IPS-18c (cell line): ENCODE data around the gene BCAN.

Experiments
- H3K4me3 ChIP-seq: 2 replicates; pipeline ENCODE4 v1.7.0; 2013; ENCODE audit warnings: low read depth, mild to moderate bottlenecking, low read length, moderate library complexity; ENCODE audit not compliant: insufficient read depth
- H3K9me3 ChIP-seq: one replicate; pipeline ENCODE4 v1.6.1; 2013; ENCODE audit warnings: mild to moderate bottlenecking, low read length, moderate library complexity; ENCODE audit not compliant: control insufficient read depth, insufficient read depth

BCAN gene

DNA sequence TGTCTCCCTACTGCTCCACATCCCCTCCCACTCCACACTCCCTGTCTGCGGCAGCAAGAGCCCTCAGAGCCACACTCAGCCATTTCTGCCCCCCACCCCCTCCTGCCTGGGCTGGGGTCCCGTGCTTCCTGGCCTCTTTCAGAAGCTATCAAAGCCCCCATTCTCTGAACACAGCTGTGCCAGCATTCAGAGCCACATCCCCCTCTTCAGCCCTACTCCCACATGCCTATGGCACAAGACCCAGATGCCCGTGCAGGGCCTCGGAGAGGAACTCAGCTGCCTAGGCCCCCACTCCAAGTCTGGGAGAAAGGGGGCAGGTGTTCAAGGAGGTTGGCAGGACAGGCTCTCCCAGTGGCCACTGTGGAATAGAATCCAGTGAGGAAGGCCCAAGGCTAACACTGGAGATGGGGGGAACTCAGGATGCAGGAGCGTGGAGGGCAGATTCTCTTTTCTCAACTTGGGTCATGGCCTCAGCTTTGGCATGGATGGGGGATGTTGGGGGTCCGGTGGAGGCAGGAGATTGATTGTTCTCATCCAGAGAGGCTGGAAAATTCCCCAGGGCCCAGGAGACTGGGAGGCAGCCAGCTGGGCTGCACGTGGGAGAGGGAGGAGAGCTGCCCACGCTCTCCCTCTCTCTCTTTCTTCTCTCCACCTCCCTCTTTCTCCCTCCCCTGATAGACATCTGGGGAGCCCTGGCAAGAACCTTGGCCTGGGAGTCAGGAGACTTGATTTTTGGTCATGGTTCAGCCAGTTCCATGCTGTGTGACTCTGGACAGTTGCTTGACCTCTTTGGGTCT is 3.5 kb upstream of the BCAN start:
- H3K4me3 ChIP-seq, result no peak overlapping the region

DNA sequence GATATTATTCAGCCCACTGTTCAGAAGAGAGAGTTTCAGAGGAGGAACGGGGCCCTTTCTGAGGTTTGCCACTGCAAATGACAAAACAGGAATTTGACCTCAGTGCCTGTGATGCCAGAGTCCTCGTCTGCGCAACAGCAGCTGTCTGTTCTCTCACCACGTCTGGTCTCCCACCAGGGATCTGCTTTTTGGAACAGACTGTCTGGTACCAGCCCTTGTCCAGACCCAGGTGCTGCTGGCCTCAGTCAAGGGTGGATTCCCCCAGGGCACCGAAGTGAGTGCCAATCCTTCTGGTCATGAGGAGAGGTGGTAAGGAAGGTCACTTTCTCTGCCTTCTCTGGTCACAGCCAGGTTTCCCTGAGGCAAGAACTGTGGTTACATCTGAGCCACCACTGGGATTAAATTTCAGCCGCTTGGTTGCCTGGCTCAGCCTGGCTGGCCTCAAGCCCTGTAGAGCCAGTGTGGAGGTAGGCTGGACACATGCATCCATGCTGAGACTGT is 2.3 kb upstream of the BCAN start:
- no peak overlapping the region for H3K4me3 ChIP-seq
- H3K9me3 ChIP-seq, result no peaks in the 10 kb centered on the region

More for the DNA sequence above, 3.5 kb upstream of the BCAN start:
- H3K9me3 ChIP-seq, result no peaks in the 10 kb centered on the region

DNA sequence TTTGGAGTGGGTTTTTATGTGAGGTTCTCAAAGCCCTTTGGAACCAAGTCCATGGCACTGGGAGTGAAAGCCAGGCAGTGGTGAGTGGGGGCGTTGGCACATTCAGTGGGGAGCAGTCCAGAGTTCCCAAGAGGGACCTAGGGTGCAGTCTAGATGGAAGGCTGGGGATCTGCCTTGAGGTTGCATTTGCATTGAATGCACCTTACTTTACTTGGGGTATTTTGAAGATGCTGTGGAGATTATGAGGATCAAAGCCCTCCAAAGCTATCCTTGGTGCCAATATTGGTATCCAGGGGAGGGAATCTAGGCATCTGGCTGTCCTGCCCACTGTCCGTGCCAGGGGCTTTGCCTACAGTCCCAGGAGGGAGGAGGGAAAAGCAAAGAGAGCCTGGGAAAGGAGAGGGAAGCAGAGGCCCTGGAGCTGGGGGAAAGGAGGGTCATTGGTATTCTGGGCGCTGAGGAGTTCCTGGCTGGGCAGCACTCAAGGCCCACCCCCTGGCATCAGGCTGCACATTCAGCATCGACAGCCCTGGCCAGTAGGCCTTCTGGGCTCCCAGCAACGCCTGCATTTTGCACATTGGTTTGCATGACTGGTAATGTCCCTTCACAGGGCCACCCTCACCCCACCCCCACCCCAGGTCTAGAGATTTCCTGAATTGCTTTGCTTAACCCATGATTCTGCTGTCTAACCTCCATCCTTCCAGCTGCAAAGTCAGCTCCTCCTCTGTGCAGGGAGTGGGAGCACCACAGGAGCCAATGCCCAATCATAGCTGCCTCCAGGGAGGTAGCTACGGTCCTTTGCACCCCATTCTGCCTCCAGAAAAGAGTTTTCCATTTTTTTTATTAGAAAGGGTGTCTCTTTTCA is 843 bp upstream of the BCAN start:
- Histone ChIP-seq H3K9me3 (no peaks in the 10 kb centered on the region), H3K4me3 (peak overlapping the region; percentile 50)

DNA sequence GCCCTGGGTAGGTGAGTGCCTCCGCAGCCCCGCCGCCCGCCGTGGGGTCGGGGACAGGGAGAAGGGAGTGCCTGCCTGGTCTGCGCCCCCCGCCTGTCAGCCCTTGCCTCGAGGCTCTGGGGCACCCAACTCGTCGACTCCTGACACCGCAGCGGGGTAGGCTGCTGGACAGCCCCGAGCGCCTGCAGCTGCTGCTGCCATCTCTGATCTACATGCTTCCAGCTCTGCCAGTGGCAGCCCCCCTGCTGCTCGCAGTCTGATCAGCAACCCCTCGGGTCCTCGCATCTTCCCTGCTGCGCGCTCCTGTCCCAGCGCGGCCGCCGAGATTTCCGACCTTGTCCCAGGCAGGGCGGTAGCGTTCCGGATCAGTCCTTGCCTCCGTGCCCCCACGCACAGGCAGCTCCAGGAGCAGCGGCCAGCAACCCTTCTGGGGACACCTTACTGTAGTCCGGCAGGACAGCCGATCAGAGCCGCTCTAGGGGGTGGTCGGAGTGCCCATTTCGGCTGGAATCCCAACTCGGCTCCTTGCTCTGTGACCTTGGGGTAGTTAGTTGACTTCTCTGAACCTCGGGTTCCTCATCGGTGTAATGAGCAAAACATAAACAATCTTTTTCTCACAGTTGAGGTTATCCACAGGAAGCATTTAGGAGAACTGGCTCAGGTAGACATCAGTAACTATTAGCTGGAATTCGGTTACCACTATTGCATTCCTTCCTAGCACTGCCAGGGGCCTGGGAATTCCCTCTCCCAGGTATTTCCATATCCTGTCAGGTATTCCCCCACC is 540 bp downstream of the BCAN start:
- no peaks in the 10 kb centered on the region for H3K9me3 ChIP-seq
- H3K4me3 ChIP-seq, result peak overlapping the region; percentile 56

DNA sequence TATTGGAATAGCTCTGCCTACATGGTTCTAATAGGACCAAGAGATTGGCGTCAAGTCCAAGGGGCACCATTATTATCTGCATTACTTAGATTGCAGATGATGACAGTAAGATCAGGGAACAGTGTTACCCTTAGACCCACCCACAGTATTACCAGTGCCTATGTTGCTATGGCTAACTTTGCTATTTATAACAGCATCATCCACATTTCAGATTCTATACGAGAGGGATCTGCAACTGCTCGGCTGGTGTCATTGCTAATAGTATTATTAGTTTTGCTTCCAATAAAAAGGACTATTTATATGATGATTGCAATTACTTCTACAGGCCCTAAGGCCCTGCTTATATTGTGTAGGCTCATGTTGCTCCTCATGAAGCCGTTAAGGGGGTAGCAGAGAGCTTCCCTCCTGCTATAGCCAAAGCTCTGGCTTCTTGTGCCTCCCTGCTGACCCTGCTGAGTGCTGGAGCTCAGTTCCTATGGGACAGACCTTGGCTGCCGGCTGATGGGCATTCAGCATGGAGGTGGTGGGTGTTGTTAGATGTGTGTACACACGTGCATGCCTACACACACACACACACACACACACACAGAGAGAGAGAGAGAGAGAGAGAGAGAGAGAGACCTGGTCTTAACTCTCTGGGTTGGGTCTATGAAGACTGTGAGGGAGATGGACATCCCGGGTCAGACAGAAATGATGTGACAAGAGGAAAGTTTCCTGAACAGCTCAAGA is 1.3 kb downstream of the BCAN start:
- Histone ChIP-seq H3K9me3 (no peaks in the 10 kb centered on the region), H3K4me3 (no peak overlapping the region; the same call in 1 of the 2 replicates)

DNA sequence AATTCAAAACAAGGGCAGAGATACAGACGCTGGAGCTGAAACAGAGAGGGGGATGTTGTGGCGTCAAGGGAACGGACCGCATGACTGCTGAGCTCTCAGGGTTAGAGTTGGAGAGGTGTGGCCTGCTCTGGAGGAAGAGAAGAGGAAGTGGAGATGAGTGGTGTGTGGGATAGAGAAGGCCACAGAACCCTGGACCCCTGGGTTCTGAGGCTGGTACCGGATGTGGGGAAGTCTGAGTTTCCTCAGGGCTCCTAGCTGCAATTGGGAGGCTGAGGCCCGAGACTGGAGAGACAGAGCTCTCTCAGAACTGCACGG is 1.8 kb downstream of the BCAN start:
- H3K4me3 ChIP-seq, result no peak overlapping the region

DNA sequence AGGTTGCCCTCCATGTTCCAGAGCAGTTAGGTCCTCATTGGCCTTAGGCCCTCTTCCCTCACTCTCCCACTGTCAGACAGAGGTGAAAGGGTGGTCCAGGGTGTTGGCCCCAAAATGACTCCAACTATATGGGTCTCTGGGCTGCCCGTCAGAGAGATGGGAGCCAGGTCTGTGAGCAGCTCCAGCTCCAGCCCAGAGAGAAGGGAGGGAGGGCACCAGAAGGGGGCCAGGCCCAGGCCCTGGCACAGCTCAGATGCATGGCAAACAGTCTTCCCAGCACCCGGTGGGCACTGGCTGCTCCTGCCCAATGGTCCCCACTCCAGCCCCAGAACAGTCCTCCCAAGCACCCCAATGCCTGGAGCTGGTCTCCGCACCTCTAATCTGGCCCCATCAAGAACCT is 2.2 kb downstream of the BCAN start:
- no peaks in the 10 kb centered on the region for H3K9me3 ChIP-seq

More for the DNA sequence above, 1.8 kb downstream of the BCAN start:
- H3K9me3 ChIP-seq, result no peaks in the 10 kb centered on the region

DNA sequence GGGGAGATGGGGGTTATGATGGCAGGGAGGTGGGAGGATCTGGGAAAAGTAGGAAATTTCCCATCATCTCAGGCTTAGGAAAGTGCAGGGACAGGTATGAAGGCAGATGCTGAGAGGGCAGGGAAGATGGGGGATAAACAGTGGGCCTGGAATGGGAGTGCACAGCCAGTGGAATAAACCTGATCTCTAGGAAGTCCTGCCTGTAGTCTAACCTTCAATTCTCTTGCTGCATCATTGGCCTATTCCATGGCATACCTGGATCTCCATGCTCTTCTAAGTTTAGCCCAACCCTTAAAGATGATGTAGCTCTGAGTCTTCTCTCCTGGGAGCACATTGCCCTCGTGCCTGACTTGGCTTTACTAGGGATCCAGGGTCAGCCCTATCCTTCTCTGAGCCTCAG is 2.7 kb downstream of the BCAN start:
- H3K9me3 ChIP-seq, result no peaks in the 10 kb centered on the region

More for the DNA sequence above, 2.2 kb downstream of the BCAN start:
- H3K4me3 ChIP-seq, result no peak overlapping the region

DNA sequence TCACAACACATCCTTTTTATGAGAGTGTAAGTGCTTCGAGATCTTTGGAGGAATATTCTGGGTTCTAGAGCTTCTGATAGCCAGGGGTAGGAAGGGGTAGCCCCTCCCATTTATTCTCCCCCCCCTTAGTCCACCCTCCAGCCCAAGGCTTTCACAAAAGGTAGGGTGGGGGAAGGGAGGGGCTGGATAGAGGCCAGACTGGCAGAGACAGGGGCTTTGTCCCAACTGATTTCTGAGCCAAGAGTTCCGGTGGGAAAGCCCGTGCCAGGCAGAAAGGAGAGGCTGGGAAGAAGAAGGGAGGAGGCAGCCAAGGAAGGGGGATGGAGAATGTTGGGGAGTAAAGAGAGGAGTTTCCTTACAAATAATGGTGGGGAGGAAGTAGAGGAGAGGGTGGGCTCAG is 3.1 kb downstream of the BCAN start:
- no peaks in the 10 kb centered on the region for H3K9me3 ChIP-seq

More for the DNA sequence above, 2.7 kb downstream of the BCAN start:
- H3K4me3 ChIP-seq, result no peak overlapping the region

DNA sequence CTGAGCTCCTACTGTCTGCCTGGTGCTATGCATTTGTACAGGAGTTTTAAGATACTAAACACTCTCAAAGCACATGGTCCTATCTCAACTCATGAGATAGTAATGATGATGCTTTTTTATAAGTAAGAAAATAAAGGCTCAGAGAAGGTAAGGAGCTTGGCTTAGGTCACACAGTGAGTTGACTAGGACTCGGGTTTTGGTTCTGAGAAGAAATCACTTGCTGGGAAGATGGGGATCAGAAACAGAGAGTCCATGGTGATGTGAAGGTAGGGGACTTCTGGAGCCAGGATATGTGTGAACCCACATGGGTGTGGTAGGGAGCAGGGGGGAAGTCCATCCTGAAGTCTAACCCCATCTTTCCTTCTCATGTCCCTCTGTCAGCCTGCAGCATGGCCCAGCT is 3.7 kb downstream of the BCAN start:
- no peaks in the 10 kb centered on the region for H3K9me3 ChIP-seq

More for the DNA sequence above, 3.1 kb downstream of the BCAN start:
- no peak overlapping the region for H3K4me3 ChIP-seq

DNA sequence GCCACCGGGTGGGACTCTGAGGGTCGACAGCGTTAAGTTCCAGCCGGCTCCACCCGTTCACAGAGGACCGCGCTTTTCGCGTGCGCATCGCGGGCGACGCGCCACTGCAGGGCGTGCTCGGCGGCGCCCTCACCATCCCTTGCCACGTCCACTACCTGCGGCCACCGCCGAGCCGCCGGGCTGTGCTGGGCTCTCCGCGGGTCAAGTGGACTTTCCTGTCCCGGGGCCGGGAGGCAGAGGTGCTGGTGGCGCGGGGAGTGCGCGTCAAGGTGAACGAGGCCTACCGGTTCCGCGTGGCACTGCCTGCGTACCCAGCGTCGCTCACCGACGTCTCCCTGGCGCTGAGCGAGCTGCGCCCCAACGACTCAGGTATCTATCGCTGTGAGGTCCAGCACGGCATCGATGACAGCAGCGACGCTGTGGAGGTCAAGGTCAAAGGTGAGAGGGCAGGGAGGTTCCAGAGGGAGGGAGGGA is 4.9 kb downstream of the BCAN start:
- no peaks in the 10 kb centered on the region for H3K9me3 ChIP-seq
- no peak overlapping the region for H3K4me3 ChIP-seq

More for the DNA sequence above, 3.7 kb downstream of the BCAN start:
- no peak overlapping the region for H3K4me3 ChIP-seq

DNA sequence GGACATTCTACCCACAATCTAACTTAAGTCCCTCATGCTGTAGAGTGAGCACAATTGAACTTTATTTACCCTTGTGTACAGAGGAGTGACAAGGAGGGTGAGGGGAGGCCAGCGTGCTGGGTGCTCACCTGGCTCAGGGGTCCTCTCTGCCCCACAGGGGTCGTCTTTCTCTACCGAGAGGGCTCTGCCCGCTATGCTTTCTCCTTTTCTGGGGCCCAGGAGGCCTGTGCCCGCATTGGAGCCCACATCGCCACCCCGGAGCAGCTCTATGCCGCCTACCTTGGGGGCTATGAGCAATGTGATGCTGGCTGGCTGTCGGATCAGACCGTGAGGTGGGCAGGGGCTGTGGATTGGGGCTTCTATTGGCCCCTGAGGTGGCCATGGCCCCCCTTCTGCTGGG is 5.4 kb downstream of the BCAN start:
- no peaks in the 10 kb centered on the region for H3K9me3 ChIP-seq

DNA sequence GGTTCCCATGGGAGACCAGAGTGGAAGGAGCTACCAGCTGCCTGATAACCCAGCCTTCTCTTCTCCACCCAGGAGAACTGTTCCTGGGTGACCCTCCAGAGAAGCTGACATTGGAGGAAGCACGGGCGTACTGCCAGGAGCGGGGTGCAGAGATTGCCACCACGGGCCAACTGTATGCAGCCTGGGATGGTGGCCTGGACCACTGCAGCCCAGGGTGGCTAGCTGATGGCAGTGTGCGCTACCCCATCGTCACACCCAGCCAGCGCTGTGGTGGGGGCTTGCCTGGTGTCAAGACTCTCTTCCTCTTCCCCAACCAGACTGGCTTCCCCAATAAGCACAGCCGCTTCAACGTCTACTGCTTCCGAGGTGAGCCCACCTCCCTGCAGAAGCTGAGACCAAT is 6.6 kb downstream of the BCAN start:
- Histone ChIP-seq H3K9me3 (no peaks in the 10 kb centered on the region), H3K4me3 (no peak overlapping the region)

More for the DNA sequence above, 5.4 kb downstream of the BCAN start:
- H3K4me3 ChIP-seq, result no peak overlapping the region

DNA sequence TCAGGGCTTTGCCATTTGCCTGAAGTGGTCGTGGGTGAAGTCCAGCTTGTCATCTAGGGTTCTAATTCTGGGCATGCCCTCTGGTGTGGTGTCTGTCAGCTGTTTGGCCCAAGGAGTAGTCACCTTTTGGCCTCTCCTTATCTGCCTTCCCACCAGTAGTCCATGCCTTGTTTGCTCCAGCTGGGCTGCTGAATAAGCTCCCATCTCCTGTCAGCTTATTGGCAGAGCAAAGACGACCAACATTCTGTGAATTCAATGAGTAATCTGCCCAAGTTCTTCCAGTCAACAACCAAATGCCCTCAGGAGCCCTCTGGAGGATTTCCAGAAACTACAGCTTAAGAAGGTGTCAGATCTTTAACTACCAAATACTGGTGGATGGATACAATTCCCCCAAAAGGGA is 7.0 kb downstream of the BCAN start:
- Histone ChIP-seq H3K9me3 (no peaks in the 10 kb centered on the region), H3K4me3 (no peak overlapping the region)

DNA sequence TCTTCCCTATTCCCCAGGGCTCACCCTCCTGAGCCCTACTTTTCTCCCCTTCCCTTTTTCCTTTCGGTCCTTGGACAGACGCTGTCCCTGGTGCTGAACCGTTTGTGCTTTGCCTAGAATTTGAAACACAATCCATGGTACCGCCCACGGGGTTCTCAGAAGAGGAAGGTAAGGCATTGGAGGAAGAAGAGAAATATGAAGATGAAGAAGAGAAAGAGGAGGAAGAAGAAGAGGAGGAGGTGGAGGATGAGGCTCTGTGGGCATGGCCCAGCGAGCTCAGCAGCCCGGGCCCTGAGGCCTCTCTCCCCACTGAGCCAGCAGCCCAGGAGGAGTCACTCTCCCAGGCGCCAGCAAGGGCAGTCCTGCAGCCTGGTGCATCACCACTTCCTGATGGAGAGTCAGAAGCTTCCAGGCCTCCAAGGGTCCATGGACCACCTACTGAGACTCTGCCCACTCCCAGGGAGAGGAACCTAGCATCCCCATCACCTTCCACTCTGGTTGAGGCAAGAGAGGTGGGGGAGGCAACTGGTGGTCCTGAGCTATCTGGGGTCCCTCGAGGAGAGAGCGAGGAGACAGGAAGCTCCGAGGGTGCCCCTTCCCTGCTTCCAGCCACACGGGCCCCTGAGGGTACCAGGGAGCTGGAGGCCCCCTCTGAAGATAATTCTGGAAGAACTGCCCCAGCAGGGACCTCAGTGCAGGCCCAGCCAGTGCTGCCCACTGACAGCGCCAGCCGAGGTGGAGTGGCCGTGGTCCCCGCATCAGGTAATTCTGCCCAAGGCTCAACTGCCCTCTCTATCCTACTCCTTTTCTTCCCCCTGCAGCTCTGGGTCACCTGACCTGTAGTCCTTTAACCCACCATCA is 10.4 kb downstream of the BCAN start:
- Histone ChIP-seq H3K9me3 (no peaks in the 10 kb centered on the region), H3K4me3 (no peak overlapping the region)

DNA sequence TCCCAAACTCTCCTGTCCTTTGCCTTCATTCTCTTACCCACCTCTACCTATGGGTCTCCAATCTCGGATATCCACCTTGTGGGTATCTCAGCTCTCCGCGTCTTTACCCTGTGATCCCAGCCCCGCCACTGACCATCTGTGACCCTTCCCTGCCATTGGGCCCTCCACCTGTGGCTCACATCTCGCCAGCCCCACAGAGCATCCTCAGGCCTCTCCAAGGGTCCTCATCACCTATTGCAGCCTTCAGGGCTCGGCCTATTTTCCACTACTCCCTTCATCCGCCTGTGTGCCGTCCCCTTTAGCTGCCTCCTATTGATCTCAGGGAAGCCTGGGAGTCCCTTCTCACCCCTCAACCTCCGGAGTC is 11.1 kb downstream of the BCAN start:
- Histone ChIP-seq H3K4me3 (no peak overlapping the region), H3K9me3 (no peaks in the 10 kb centered on the region)
